ENCODE results near the gene AIG1.

DNA sequence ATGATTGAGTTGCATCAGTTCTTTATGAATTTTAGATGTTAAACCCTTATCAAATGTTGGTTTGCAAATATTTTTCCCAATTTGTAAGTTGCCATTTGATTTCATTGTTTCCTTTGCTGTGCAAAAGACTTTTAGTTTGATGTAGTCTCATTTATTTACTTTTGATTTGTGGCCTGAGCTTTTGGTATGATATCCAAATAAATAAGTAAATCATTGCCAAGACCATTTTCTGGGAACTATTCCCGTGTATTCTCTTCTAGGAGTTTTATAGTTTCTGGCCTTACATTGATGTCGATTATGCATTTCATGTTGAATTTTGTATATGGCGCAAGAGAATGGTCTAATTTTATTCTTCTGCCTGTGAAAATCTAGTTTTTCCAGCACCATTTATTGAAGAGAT lies 13.4 kb downstream of the AIG1 start:
- TF ChIP-seq, protein P1, sequence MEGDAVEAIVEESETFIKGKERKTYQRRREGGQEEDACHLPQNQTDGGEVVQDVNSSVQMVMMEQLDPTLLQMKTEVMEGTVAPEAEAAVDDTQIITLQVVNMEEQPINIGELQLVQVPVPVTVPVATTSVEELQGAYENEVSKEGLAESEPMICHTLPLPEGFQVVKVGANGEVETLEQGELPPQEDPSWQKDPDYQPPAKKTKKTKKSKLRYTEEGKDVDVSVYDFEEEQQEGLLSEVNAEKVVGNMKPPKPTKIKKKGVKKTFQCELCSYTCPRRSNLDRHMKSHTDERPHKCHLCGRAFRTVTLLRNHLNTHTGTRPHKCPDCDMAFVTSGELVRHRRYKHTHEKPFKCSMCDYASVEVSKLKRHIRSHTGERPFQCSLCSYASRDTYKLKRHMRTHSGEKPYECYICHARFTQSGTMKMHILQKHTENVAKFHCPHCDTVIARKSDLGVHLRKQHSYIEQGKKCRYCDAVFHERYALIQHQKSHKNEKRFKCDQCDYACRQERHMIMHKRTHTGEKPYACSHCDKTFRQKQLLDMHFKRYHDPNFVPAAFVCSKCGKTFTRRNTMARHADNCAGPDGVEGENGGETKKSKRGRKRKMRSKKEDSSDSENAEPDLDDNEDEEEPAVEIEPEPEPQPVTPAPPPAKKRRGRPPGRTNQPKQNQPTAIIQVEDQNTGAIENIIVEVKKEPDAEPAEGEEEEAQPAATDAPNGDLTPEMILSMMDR (IDR thresholded peaks at IDR 0.05) = no peak
- no peak for TF ChIP-seq POLR2A (IDR thresholded peaks at IDR 0.05)

Measured in body of pancreas (tissue), 4 donors.